HG02759 (cell line): ENCODE results near the gene STK26.
"Not testable (repeated sequence)": the region's sequence is repeated elsewhere in the genome, so short reads cannot be mapped to it uniquely, and the experiment has no call there.

ENCODE experiments used
- ATAC-seq: cut with Tn5 transposase; IDR thresholded peaks from one replicate; pipeline ENCODE4 v1.9.1; 2021; ENCODE audit warnings: mild to moderate bottlenecking, moderate library complexity; ENCODE audit not compliant: unreplicated experiment

STK26 gene

DNA sequence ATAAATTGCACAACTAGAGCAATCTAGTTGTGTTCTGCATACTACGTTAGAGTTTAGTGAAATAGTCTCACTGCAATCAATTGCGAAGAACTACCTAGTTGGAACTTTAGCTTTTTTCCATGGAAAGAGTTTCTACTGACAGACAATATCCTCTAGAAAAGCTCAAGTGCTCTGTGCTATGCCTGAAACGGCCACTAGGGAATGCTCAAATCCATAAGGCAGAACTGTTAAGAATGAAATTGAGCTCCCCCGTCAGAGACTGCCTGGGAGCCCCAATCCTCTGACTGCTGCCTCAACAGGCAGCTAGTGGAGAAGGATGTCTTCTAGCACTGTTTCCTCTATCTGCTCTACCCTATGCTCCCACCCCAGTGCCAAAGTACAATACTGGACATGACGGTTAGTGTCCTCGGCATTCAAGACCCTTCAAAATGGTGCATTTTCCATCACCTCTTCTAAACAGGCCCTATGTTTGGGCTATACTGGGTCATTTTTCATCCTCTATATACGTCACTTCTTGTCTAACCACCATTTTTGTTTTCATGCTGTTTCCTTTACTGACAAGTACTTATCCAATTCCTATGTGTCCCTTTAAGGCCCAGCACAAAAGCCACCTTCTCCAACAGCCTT, 69.5 kb downstream of the STK26 start:
- no peak for ATAC-seq

DNA sequence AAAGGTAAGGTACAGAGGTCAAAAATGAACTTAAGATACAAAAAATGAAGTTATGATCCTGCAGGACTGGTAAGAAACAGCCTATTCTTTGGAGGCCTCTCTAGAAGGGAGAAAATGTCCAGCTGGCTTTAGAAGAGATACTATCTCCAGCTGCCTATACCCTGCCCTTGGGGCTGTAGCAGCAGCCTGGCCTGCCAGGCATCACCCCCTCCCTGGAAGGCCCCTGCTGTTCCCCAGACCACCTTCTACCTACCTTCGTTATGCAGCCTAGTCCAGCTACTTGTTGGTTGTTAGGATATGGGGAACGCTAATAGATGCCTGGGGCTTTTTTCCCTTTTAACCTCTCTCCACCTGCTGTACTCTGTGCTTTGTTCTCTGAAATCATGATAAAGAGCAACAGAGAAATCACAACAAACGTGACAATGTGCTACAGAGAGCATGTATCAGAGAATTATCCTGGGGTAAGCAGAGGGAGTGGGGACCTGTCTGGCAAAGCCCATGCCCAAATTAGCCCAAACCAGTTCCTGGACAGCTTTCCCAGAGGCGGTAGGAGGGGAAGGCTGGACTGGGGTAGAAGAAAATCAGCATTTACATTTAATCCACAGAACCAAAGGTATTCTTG, 70.2 kb downstream of the STK26 start:
- no peak for ATAC-seq

DNA sequence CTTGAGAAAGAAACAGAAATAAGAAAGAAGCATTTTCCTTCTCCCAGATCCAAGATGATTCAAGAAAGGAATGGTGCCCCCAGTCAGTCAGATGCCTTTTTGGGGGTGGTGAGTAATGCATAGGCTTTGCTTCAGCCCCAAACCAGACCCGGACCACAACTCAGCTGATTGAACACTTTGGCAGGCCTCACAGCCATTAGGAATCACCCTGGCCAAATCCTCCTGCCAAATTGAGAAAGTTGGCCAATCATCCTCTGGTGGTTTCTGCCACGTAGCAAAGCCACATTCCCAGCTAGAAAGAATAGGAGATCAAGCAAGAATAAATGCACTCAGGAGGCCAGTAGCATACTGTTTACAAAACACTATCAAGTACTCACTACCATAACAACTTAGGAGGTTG, 71.1 kb downstream of the STK26 start:
- no peak for ATAC-seq

DNA sequence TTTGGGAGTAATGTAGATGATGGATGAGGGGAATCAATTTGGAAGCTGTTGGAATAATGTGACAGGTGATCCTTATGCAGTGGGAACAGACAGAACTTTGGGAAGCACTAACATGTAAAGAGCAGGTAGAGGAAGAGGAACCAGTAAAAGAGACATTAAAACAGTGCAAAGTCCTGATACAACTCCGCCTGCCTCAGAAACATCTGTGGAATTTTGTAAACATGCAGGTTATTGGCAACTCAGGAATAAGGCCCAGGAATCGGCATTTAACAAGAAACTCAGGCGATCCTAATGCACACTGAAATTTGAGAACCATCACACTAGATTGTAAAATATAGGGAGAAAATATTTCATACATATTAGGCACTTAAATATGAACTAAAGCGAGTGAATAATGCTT, 75.6 kb downstream of the STK26 start:
- ATAC-seq = not testable (repeated sequence)

DNA sequence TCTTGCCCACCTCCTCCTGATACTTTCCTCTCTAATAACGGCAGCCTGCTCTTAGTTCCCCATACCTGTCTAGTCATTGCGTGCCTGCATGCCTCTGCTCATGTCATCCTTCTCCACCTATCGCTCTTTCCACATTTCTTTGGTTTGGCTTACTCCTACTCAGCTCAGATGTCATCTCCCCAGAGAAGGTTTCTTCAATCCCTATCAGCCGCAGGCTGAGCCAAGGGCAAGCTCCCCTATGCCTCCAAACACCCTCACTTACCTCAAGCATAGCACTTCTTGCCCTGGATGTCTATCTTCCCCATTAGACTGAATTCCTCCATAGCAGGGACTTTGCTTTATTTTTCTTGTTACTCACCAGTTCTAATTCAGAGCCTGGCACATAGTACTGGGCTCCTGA, 78.1 kb downstream of the STK26 start:
- ATAC-seq = no peak

DNA sequence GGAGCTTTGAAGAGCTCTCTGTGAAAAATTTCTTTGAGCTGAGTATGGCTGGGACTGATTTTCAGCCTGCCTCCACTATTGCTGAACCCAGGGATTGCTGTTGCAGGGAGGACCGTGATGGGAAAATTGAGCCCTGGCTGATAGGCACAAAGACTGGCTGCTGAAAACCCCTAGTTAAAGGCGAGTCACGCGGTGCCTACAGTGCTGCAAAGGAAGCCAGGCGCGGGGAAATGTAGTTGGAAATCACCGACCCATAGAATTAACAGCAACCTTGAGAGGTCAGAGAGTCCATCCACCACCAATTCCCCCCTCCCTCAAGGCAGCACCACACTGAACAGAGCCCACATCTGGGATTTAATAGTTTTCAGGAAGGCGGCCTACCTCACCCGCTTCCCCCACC, 78.7 kb downstream of the STK26 start:
- ATAC-seq = no peak

DNA sequence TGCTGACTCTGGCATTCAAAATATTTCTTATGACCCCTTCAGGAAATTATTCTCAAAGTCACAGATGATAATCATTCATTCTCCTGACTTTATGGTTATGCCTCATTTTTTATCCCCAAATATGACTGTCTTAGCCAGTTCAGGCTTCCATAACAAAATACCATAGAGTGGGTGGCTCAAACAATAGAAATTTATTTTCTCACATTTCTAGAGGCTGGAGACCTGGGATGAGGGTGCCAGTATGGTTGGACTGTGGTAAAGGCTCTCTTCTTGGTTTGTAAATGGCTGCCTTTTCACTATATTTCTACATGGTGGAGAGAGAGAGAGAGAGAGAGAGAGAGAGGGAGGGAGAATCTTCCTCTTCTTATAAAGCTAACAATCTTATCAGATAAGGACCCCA, 84.2 kb downstream of the STK26 start:
- ATAC-seq = no peak

DNA sequence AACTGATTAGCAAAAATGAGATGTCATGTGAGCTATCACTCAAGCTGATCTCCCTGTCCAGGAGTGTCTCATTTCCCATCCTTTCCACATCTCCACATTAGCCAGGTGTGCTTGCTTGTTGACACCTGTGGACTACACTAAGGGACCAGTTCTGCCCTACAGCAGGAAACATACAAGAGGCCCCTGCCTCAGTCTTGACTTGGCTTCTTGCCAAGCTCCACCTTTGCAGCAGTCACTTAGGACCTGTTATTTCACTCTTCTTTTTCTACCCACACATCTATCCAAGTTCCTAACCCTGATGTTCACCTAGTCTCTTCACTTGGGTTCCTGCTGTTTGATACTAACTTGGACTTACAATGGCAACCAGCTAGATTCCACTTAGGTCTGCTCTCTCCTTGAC, 91.5 kb downstream of the STK26 start:
- ATAC-seq = no peak

DNA sequence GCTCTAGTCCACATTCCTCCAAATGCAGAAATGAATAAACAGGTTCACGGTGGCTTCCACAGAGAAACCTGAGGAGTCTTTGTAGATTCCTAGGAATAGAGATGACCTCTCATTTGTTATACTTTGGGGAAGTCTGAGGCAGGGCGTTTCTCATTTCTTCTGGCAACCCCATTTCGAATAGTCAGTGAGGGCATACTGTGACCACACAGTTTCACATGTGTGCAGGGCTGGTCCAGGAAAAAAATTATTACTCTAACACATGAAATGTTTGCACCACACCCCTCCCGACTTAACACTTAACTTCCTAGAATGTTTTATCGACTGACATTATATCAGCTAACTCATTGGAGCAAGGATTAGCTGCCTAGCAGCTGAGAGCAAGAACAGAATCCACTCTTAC, 92.7 kb downstream of the STK26 start:
- no peak for ATAC-seq

DNA sequence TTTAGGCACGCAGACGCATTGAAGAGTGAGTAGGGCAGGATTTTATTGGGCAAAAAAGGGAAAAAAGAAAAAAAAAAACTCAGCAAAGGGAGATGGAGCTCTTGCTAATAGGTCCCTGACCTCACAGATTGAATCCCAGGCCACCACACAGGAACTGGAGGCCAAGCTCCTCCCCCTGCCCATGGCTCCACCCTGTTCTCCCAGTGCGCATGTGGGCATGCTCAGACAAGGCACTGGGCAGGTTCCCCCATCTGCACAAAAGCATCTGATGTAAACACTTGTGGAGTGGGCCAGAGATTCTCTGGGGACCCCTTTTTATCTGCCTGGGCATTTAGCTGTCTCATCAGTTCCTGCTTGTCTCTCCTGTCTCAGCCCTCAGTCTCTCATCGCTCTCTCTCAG, 95.3 kb downstream of the STK26 start:
- ATAC-seq = no peak

DNA sequence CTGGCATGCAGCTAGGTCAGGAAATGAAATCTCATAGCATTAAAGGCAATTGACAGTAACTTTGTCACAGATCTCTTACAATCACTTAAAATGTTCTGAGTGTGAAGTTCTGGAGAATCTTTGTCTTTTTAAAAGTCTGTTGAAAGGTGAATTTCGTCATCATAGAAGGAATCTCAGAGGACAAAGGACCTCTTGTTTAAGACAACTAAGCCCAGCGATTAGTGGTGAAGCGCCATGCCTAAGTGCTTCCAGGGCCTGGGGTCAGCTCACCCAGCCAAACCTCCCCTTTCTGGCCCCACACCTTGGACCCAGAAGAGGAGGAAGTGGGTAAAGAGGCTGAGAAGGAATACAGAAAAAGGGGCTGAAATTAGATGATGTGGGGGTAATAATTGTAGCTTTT, 96.2 kb downstream of the STK26 start:
- no peak for ATAC-seq

DNA sequence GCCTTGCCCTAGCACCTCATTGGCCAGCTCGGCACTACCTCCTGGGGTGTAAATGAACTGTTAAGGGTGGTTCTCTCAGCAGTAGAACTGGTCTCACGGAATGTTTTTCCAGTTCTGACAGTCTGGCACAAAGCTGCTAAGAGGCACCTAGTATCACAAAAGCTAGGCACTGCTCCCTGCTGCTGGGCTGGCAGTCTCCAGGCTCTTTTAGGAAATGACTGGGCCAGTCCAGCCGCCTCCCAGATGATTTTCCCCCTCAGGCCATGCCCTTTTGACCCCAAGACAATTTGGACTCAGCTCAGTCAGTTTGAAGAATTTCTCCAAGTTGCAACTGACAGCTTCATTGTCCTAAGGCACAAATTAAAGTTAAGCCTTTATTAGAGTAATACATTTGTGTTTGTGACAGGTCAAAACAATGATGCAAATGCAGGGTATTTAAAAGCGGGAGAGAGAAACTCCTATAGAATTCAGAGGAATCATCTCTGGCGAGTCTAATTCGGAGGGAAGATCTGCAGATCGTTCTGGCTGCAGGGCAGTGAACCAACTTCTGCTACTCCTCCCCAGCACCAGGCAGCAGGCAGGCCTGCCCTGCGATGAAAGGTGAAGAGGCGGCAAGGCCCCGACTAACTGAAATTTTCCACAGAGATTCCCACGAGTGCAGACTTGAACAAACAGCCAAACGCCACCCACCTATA, 96.9 kb downstream of the STK26 start:
- ATAC-seq = no peak

DNA sequence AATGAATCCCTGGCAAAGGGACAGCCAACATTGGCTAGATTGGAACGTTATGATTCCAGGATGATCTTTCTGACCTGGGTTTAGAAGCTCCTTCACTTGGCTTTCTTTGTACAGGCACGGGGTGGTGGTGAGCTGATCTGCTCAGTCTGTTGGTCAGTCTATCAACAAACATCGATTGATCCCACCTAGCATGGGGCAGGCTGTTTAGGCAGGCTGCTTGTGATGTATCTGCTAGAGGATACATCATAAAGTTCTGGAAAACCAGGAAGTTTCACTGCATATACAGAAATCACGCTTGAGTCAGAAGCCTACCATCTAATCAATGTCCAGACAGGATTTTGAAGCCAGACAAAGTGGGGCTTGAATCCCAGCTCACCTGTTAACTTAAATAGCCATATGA, 97.8 kb downstream of the STK26 start:
- ATAC-seq = no peak
